T-helper 2 cell (primary cell): ENCODE data around the gene POTEH.
"Not testable (repeated sequence)": the region's sequence is repeated elsewhere in the genome, so short reads cannot be mapped to it uniquely, and the experiment has no call there.

Experiments
- DNase-seq, 5 experiments: peaks; one replicate each; pipeline versions ENCODE4 v3.0.0 to v3.0.0-alpha.2; 2012 to 2022
- total RNA-seq, 2 donors: gene quantifications; one replicate each; lab custom pipeline; 2026; lab: John Stamatoyannopoulos, UW

POTEH gene
- total RNA-seq, result 0 reads per million in 2 donors

GRCh38 chr22:15689749-15690125, at the start of gene POTEH:
POTEH (plus strand) TSS chr22:15690026; CDS start chr22:15690078, 52 bp downstream.
- DNase-seq, result not testable (repeated sequence)

GRCh38 chr22:15642288-15642861, 47.5 kb upstream of the POTEH start:
- not testable (repeated sequence) for DNase-seq

- not testable (repeated sequence) for DNase-seq
Observed at GRCh38 chr22:15651954-15652353, 37.9 kb upstream of the POTEH start.

- DNase-seq, result not testable (repeated sequence)
Observed at GRCh38 chr22:15652738-15653137, 37.1 kb upstream of the POTEH start.

GRCh38 chr22:15653241-15653640, 36.6 kb upstream of the POTEH start:
- DNase-seq, result not testable (repeated sequence)

GRCh38 chr22:15661102-15661501, 28.7 kb upstream of the POTEH start:
- DNase-seq, result not testable (repeated sequence)

- not testable (repeated sequence) for DNase-seq
Observed at GRCh38 chr22:15664682-15665081, 25.1 kb upstream of the POTEH start.

- not testable (repeated sequence) for DNase-seq
Observed at GRCh38 chr22:15665478-15665877, 24.3 kb upstream of the POTEH start.

- not testable (repeated sequence) for DNase-seq
Observed at GRCh38 chr22:15669430-15669829, 20.4 kb upstream of the POTEH start.

- not testable (repeated sequence) for DNase-seq
Observed at GRCh38 chr22:15679702-15680101, 10.1 kb upstream of the POTEH start.

- not testable (repeated sequence) for DNase-seq
Observed at GRCh38 chr22:15684115-15684514, 5.7 kb upstream of the POTEH start.

GRCh38 chr22:15684695-15685094, 5.1 kb upstream of the POTEH start:
- not testable (repeated sequence) for DNase-seq

GRCh38 chr22:15685641-15686040, 4.2 kb upstream of the POTEH start:
- not testable (repeated sequence) for DNase-seq

- DNase-seq, result not testable (repeated sequence)
Observed at GRCh38 chr22:15687086-15687485, 2.7 kb upstream of the POTEH start.

GRCh38 chr22:15687676-15688075, 2.1 kb upstream of the POTEH start:
- DNase-seq, result not testable (repeated sequence)

GRCh38 chr22:15688090-15688489, 1.7 kb upstream of the POTEH start:
- DNase-seq, result not testable (repeated sequence)

GRCh38 chr22:15689012-15689748, 646 bp upstream of the POTEH start:
- DNase-seq, result not testable (repeated sequence)

- DNase-seq, result not testable (repeated sequence)
Observed at GRCh38 chr22:15713600-15713999, 23.8 kb downstream of the POTEH start.

- DNase-seq, result not testable (repeated sequence)
Observed at GRCh38 chr22:15714125-15714524, 24.3 kb downstream of the POTEH start.

- DNase-seq, result not testable (repeated sequence)
Observed at GRCh38 chr22:15721884-15722283, 32.1 kb downstream of the POTEH start.

GRCh38 chr22:15729209-15729917, 39.5 kb downstream of the POTEH start:
- DNase-seq, result not testable (repeated sequence)

- DNase-seq, result not testable (repeated sequence)
Observed at GRCh38 chr22:15731023-15731422, 41.2 kb downstream of the POTEH start.

- DNase-seq, result not testable (repeated sequence)
Observed at GRCh38 chr22:15734411-15734810, 44.6 kb downstream of the POTEH start.
